ENCODE results near the gene HSD17B1. TPM values are rescaled to one million over a fixed set of nuclear protein-coding genes. Genes with fewer than 3 reads are reported as not detected.

Gene HSD17B1
- total and polyA plus RNA-seq, 2 of the 13 experiments (the other 11 are each of a cell fraction or from before 2014, with no cell fraction given), result 0.54 to 0.93 TPM

- TF ChIP-seq, protein P1, sequence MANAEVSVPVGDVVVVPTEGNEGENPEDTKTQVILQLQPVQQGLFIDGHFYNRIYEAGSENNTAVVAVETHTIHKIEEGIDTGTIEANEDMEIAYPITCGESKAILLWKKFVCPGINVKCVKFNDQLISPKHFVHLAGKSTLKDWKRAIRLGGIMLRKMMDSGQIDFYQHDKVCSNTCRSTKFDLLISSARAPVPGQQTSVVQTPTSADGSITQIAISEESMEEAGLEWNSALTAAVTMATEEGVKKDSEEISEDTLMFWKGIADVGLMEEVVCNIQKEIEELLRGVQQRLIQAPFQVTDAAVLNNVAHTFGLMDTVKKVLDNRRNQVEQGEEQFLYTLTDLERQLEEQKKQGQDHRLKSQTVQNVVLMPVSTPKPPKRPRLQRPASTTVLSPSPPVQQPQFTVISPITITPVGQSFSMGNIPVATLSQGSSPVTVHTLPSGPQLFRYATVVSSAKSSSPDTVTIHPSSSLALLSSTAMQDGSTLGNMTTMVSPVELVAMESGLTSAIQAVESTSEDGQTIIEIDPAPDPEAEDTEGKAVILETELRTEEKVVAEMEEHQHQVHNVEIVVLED (CRISPR knock-in tag; IDR thresholded peaks at IDR 0.05; ENCODE audit: borderline replicate concordance), result 0 out of 2 replicates have a peak, but pooled peaks have one; percentile 9
- no peak for TF ChIP-seq KAT2B (IDR thresholded peaks at IDR 0.05; ENCODE audit: borderline replicate concordance, low read depth, low read length)
- no peak for TF ChIP-seq KDM6A (CRISPR knock-in tag; IDR thresholded peaks at IDR 0.05; ENCODE audit: low read depth)
- no peak for TF ChIP-seq ZBTB7A (CRISPR knock-in tag; IDR thresholded peaks at IDR 0.05)
- no peak for TF ChIP-seq ZNF563 (CRISPR knock-in tag; IDR thresholded peaks at IDR 0.05)
- TF ChIP-seq ZBTB38 (CRISPR knock-in tag; IDR thresholded peaks at IDR 0.05), result no peak
- no peak for TF ChIP-seq GPN1 (CRISPR knock-in tag; IDR thresholded peaks at IDR 0.05; ENCODE audit: borderline replicate concordance)
- TF ChIP-seq ZSCAN9 (CRISPR knock-in tag; IDR thresholded peaks at IDR 0.05; ENCODE audit: borderline replicate concordance), result peak; percentile 82; the same call in 1 of the 2 replicates
- TF ChIP-seq ZNF296 (CRISPR knock-in tag; conservative IDR thresholded peaks at IDR 0.05), result no peak
- no peak for TF ChIP-seq SNAPC2 (CRISPR knock-in tag; IDR thresholded peaks at IDR 0.05)
- no peak for TF ChIP-seq HES4 (CRISPR knock-in tag; IDR thresholded peaks at IDR 0.05; ENCODE audit: borderline replicate concordance)
- no peak for TF ChIP-seq U2AF1 (optimal IDR thresholded peaks at IDR 0.05; ENCODE audit: low read depth, low read length)
- no peak for TF ChIP-seq ATF3 (CRISPR knock-in tag; IDR thresholded peaks at IDR 0.05)
- TF ChIP-seq MAFF (IDR thresholded peaks at IDR 0.05; ENCODE audit: low read depth, low read length), result no peak
- no peak for TF ChIP-seq EED (CRISPR knock-in tag; IDR thresholded peaks at IDR 0.05)
- no peak for TF ChIP-seq DNMT1 (CRISPR knock-in tag; IDR thresholded peaks at IDR 0.05)
- no peak for TF ChIP-seq EHMT2 (IDR thresholded peaks at IDR 0.05; ENCODE audit: borderline replicate concordance, low read depth, low read length)
- no peak for TF ChIP-seq SIN3B (IDR thresholded peaks at IDR 0.05; ENCODE audit: low read length)
- TF ChIP-seq REPIN1 (CRISPR knock-in tag; IDR thresholded peaks at IDR 0.05; ENCODE audit: borderline replicate concordance, low read depth), result no peak
- no peak for TF ChIP-seq ZNF12 (CRISPR knock-in tag; IDR thresholded peaks at IDR 0.05)
- peak; percentile 37; the same call in 1 of the 2 replicates for TF ChIP-seq ZNF792 (CRISPR knock-in tag; IDR thresholded peaks at IDR 0.05)
- no peak for TF ChIP-seq ZNF431 (CRISPR knock-in tag; IDR thresholded peaks at IDR 0.05; ENCODE audit: borderline replicate concordance, low read depth)
- TF ChIP-seq ZNF20 (CRISPR knock-in tag; IDR thresholded peaks at IDR 0.05), result no peak
- no peak; the same call in 1 of the 2 replicates for TF ChIP-seq EEA1 (CRISPR knock-in tag; IDR thresholded peaks at IDR 0.05; ENCODE audit: borderline replicate concordance)
- TF ChIP-seq THRA (CRISPR knock-in tag; IDR thresholded peaks at IDR 0.05; ENCODE audit: borderline replicate concordance), result no peak; the same call in 1 of the 2 replicates
- no peak for TF ChIP-seq ZFAT (CRISPR knock-in tag; conservative IDR thresholded peaks at IDR 0.05)
- TF ChIP-seq, protein P2, sequence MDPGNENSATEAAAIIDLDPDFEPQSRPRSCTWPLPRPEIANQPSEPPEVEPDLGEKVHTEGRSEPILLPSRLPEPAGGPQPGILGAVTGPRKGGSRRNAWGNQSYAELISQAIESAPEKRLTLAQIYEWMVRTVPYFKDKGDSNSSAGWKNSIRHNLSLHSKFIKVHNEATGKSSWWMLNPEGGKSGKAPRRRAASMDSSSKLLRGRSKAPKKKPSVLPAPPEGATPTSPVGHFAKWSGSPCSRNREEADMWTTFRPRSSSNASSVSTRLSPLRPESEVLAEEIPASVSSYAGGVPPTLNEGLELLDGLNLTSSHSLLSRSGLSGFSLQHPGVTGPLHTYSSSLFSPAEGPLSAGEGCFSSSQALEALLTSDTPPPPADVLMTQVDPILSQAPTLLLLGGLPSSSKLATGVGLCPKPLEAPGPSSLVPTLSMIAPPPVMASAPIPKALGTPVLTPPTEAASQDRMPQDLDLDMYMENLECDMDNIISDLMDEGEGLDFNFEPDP (CRISPR knock-in tag; conservative IDR thresholded peaks at IDR 0.05), result no peak
These were observed 32.9 kb upstream of the HSD17B1 start (continued) for GRCh38 chr17:42519546-42520491.
